A549 (cell line): ENCODE measurements around the gene FGGY. TPM values are rescaled to one million over a fixed set of nuclear protein-coding genes. Genes with fewer than 3 reads are reported as not detected.

Source experiments
- ATAC-seq, 2 experiments: fragments of 200-7000 bp in 1 of 2; fragments of >200 bp in 1 of 2; cut with Nextera tagmentation in 1 of 2; cut with Tn5 transposase in 1 of 2; 3 replicates each; pipeline versions ENCODE4 v1.8.0 to v1.9.1; 2018 to 2020; ENCODE audit warnings: mild to moderate bottlenecking in 1 of 2, moderate library complexity in 1 of 2
- CTCF ChIA-PET: fragments of 300-600 bp; sonication (Branson Sonifier 250); formaldehyde crosslinking; extraction: SDS; loops from one replicate; lab custom pipeline; 2021; ENCODE audit warnings: antibody characterized with exemption, inconsistent platforms; lab: Yijun Ruan, JAX
- POLR2A ChIA-PET: fragments of 350-600 bp; formaldehyde crosslinking; extraction: SDS; loops from one replicate; lab custom pipeline; 2021; ENCODE audit warnings: antibody characterized with exemption, inconsistent platforms; lab: Yijun Ruan, JAX
- DNase-seq, 2 experiments: peaks; one replicate each; pipeline versions ENCODE4 v3.0.0 to v3.0.0-alpha.2; 2011 to 2016; ENCODE audit warnings: low read depth in 1 of 2, low spot score in 1 of 2
- FAIRE-seq: peaks from 2 replicates; lab custom pipeline; 2011; peaks lifted over from hg19 to GRCh38; lab: Jason Lieb, UNC
- H3K27ac ChIP-seq, 2 experiments: fragments of >200 bp; sonication (Bioruptor Twin); formaldehyde crosslinking; 3 replicates each; pipeline ENCODE4 v1.5.1; 2016 to 2017
- H3K4me1 ChIP-seq: fragments of >200 bp; sonication (Bioruptor Twin); formaldehyde crosslinking; 3 replicates; pipeline ENCODE4 v1.6.1; 2016
- H3K4me2 ChIP-seq: fragments of >200 bp; sonication (Bioruptor Twin); formaldehyde crosslinking; 3 replicates; pipeline ENCODE4 v1.6.1; 2016
- H3K4me3 ChIP-seq: fragments of >200 bp; sonication (Bioruptor Twin); formaldehyde crosslinking; 3 replicates; pipeline ENCODE4 v1.5.1; 2016
- H3K9me3 ChIP-seq: fragments of >200 bp; sonication (Bioruptor Twin); formaldehyde crosslinking; 3 replicates; pipeline ENCODE4 v1.6.1; 2016
- BHLHE40 ChIP-seq: IDR thresholded peaks from 2 replicates; pipeline ENCODE4 v1.6.1; 2012; ENCODE audit warnings: low read depth, low read length, inconsistent platforms
- FOSL2 ChIP-seq, 2 experiments: fragments of 450-650 bp in 1 of 2; fragments of >200 bp in 1 of 2; sonication (Bioruptor Twin) in 1 of 2; formaldehyde crosslinking; IDR thresholded peaks; 2 replicates each; pipeline versions ENCODE4 v1.5.0 to v1.6.1; 2016 to 2020; ENCODE audit warnings: mild to moderate bottlenecking in 1 of 2, moderate library complexity in 1 of 2
- FOXS1 ChIP-seq: fragments of 250-450 bp; sonication (Bioruptor Pico); IDR thresholded peaks from 2 replicates; pipeline ENCODE4 v1.5.0; 2020; ENCODE audit warnings: mild to moderate bottlenecking, moderate library complexity
- HEYL ChIP-seq: fragments of 250-450 bp; sonication (Bioruptor Pico); IDR thresholded peaks from 2 replicates; pipeline ENCODE4 v1.8.0; 2021; ENCODE audit warnings: mild to moderate bottlenecking, moderate library complexity
- HOXA7 ChIP-seq: fragments of 250-450 bp; sonication (Bioruptor Pico); IDR thresholded peaks from 2 replicates; pipeline ENCODE4 v1.5.0; 2020; ENCODE audit warnings: mild to moderate bottlenecking, moderate library complexity
- HOXB5 ChIP-seq: fragments of 250-450 bp; sonication (Bioruptor Pico); IDR thresholded peaks from 2 replicates; pipeline ENCODE4 v1.5.0; 2020; ENCODE audit warnings: mild to moderate bottlenecking, moderate library complexity
- KDM1A ChIP-seq: fragments of 200-600 bp; sonication (generic); IDR thresholded peaks from 2 replicates; pipeline ENCODE4 v1.6.1; 2016; ENCODE audit warnings: low read depth, mild to moderate bottlenecking
- MAFK ChIP-seq: fragments of 450-650 bp; IDR thresholded peaks from 2 replicates; pipeline ENCODE4 v1.6.1; 2014; ENCODE audit not compliant: partially characterized antibody
- NPAS2 ChIP-seq: fragments of 250-450 bp; sonication (Bioruptor Pico); IDR thresholded peaks from 2 replicates; pipeline ENCODE4 v1.8.0; 2022; ENCODE audit warnings: mild to moderate bottlenecking, moderate library complexity, borderline replicate concordance
- NR3C1 ChIP-seq: fragments of >200 bp; sonication (Bioruptor Twin); formaldehyde crosslinking; IDR thresholded peaks from 3 replicates; pipeline ENCODE4 v1.6.1; 2017
- RAD21 ChIP-seq, 2 experiments: fragments of >200 bp in 1 of 2; sonication (Bioruptor Twin) in 1 of 2; formaldehyde crosslinking in 1 of 2; IDR thresholded peaks in 1 of 2; conservative IDR thresholded peaks in 1 of 2; 2 replicates in 1 of 2; 3 replicates in 1 of 2; pipeline ENCODE4 v1.6.1; 2012 to 2018; ENCODE audit warnings: inconsistent platforms in 1 of 2
- RFX5 ChIP-seq: fragments of 450-650 bp; IDR thresholded peaks from 2 replicates; pipeline ENCODE4 v1.7.1; 2014; ENCODE audit warnings: antibody characterized with exemption, mild to moderate bottlenecking, moderate library complexity
- SREBF2 ChIP-seq: fragments of 450-650 bp; IDR thresholded peaks from 2 replicates; pipeline ENCODE4 v1.6.1; 2014; ENCODE audit warnings: mild to moderate bottlenecking, moderate library complexity
- WGBS: methylation state at CpG from one replicate; pipeline ENCODE4 v1.1.6; 2017; ENCODE audit errors: missing lambda C conversion rate; 5-methylcytosine and 5-hydroxymethylcytosine counted together
- polyA plus RNA-seq, 4 experiments: library from polyadenylated mRNA; depleted of rRNA in 3 of 4; stranded (reverse); fragments of >200 nt; fragmentation: RNase III in 1 of 4; extraction: RNeasy Plus Mini Kit Qiagen cat#74134 plus additional on column Dnase treatment in 1 of 4; gene quantifications; 2 replicates in 3 of 4; 3 replicates in 1 of 4; pipeline ENCODE4 v1.2.3, GENCODE V29; 2011 to 2017
- TF ChIP-seq, protein P1 (sequence below): fragments of >200 bp; sonication (Bioruptor Twin); formaldehyde crosslinking; IDR thresholded peaks from 3 replicates; pipeline ENCODE4 v1.6.1; 2016
- TF ChIP-seq, protein P2 (sequence below): fragments of >200 bp; sonication (Bioruptor Twin); formaldehyde crosslinking; IDR thresholded peaks from 3 replicates; pipeline ENCODE4 v1.5.1; 2016
- TF ChIP-seq, protein P3 (sequence below): fragments of 450-650 bp; IDR thresholded peaks from 2 replicates; pipeline ENCODE4 v1.6.1; 2014; ENCODE audit warnings: antibody characterized with exemption
- TF ChIP-seq, protein P4 (sequence below): fragments of 250-450 bp; sonication (Bioruptor Pico); IDR thresholded peaks from 2 replicates; pipeline ENCODE4 v1.5.0; 2021; ENCODE audit warnings: mild to moderate bottlenecking, moderate library complexity, borderline replicate concordance
- TF ChIP-seq, protein P5 (sequence below): fragments of >200 bp; sonication (Bioruptor Twin); formaldehyde crosslinking; IDR thresholded peaks from 2 replicates; pipeline ENCODE4 v1.6.1; 2016

Gene FGGY
- polyA plus RNA-seq, 2 of the 4 experiments (the other 2 are of a cell fraction), result 2.9 to 4.8 TPM

DNA sequence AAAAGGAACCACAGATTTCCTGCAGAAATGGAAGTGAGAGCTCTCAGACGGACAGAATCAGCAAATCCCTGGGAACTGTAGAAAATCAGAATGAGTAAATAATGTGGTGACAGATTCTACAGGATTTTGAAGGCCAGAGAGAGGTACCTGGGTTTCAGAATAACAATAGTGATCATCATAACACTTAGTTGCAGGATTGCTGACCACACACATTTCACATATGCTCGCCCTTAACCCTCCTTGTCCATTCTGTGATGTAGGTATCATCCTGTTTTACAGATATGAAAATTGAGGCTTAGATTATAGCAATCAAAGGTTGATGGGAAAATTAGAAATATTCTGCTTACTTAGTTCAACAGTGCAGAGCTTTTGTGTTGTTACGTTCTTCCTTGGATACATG lies 419.9 kb downstream of the FGGY start:
- Histone ChIP-seq H3K9me3 (no peaks in the 10 kb centered on the region), H3K4me1 (no peaks in the 10 kb centered on the region), H3K4me3 (no peak overlapping the region), H3K4me2 (no peak overlapping the region), H3K27ac (no peak overlapping the region)
- TF ChIP-seq, protein P1, sequence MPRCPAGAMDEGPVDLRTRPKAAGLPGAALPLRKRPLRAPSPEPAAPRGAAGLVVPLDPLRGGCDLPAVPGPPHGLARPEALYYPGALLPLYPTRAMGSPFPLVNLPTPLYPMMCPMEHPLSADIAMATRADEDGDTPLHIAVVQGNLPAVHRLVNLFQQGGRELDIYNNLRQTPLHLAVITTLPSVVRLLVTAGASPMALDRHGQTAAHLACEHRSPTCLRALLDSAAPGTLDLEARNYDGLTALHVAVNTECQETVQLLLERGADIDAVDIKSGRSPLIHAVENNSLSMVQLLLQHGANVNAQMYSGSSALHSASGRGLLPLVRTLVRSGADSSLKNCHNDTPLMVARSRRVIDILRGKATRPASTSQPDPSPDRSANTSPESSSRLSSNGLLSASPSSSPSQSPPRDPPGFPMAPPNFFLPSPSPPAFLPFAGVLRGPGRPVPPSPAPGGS, result no peak
- TF ChIP-seq HEYL (no peak), MAFK (peak; percentile 31)
- CTCF ChIA-PET, result interaction anchor here (0.9 kb wide), 1 partner anchor 18 kb away, joined by 3 read pairs; no protein-coding TSS in a partner anchor
- ATAC-seq (no peak), DNase-seq (no peak), FAIRE-seq (no peak)
- WGBS, result 82% methylated on average over 3 of the region's 3 CpGs
- POLR2A ChIA-PET, result no interaction called here

DNA sequence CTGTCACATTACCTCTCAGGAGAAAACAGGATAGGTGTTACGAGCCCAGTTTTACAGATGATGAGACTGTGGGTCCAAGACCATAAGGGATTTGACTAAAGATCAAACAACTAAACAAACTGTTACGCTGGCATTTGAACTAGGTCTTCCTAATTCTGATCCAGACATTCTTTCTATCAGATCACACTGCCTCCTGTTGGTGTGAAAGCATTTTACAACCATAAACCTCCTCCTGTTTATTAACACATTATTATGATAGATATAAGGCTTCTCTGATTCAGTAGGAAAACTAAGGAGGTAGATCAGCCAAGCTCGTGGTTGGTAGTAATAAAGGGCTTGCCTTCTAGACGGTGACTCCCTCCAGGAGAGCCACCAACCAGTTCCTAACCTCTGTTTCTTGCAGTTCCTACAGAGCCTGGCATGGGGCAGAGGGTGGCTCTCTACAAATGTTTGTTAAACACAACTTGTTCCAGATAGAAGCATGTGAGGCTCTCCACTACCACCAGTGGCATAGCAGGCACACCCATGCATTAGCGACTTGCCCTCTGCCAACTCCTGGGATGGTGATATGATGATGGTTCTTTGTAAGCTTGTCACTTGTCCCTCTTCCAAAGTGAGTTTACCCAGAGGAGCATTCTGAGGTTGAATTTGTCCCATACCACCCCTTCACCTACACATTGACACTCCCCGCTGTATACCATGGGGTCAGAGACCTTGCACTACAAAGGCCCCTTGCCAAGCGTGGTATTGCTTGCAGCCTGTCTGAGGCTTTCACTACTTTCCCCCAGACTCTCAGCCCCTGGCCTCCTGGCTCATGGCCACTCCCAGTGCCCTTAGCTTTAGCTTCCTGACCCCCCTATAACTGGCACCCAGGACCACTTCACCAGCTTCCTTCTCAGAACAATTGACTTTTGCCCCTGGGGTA lies 421.4 kb downstream of the FGGY start:
- WGBS, result 78% methylated on average over 7 of the region's 7 CpGs
- Histone ChIP-seq H3K4me3 (no peak overlapping the region), H3K4me1 (no peaks in the 10 kb centered on the region), H3K9me3 (no peaks in the 10 kb centered on the region), H3K27ac (no peak overlapping the region), H3K4me2 (no peak overlapping the region)
- DNase-seq (no peak), FAIRE-seq (no peak), ATAC-seq (no peak)
- POLR2A ChIA-PET, result no interaction called here
- CTCF ChIA-PET, result interaction anchor here (0.8 to 2.6 kb wide), 3 partner anchors 19 to 41 kb away, joined by 3 to 17 read pairs (median 3); no protein-coding TSS in a partner anchor
- TF ChIP-seq HOXB5 (CRISPR knock-in tag) (no peak), FOXS1 (CRISPR knock-in tag) (no peak), RAD21 (conservative IDR thresholded peaks at IDR 0.05 in 1 of 2, IDR thresholded peaks at IDR 0.05 in 1 of 2) (peak in 1 of 2 experiments; percentile 25; a peak in 1 of 5 replicates)
- TF ChIP-seq, protein P2, sequence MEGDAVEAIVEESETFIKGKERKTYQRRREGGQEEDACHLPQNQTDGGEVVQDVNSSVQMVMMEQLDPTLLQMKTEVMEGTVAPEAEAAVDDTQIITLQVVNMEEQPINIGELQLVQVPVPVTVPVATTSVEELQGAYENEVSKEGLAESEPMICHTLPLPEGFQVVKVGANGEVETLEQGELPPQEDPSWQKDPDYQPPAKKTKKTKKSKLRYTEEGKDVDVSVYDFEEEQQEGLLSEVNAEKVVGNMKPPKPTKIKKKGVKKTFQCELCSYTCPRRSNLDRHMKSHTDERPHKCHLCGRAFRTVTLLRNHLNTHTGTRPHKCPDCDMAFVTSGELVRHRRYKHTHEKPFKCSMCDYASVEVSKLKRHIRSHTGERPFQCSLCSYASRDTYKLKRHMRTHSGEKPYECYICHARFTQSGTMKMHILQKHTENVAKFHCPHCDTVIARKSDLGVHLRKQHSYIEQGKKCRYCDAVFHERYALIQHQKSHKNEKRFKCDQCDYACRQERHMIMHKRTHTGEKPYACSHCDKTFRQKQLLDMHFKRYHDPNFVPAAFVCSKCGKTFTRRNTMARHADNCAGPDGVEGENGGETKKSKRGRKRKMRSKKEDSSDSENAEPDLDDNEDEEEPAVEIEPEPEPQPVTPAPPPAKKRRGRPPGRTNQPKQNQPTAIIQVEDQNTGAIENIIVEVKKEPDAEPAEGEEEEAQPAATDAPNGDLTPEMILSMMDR, result peak; percentile 13; the same call in 1 of the 3 replicates
- TF ChIP-seq, protein P3, sequence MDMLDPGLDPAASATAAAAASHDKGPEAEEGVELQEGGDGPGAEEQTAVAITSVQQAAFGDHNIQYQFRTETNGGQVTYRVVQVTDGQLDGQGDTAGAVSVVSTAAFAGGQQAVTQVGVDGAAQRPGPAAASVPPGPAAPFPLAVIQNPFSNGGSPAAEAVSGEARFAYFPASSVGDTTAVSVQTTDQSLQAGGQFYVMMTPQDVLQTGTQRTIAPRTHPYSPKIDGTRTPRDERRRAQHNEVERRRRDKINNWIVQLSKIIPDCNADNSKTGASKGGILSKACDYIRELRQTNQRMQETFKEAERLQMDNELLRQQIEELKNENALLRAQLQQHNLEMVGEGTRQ, result no peak

DNA sequence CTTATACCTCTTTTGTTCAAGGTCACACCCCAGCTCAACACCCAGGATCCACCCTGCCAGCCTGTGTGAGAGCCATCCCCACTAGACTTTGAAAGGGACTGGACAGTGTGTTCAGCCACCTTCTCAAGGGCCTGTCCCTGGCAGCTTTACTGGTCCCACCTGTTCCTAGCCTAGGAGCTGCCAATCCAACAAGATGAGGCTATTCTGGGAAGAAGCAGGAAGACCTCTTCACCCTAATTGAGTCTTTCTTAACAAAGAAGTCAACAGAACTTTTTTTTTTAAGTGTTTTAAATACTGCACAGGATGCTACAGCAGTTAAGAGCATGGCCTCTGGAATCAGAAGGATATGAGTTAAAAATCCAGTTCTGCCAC lies 422.1 kb downstream of the FGGY start:
- no peak for DNase-seq
- ATAC-seq, result no peak
- Histone ChIP-seq H3K27ac (no peak overlapping the region), H3K4me3 (no peak overlapping the region), H3K9me3 (no peaks in the 10 kb centered on the region), H3K4me1 (no peaks in the 10 kb centered on the region), H3K4me2 (no peak overlapping the region)
- no peak for FAIRE-seq
- TF ChIP-seq NR3C1 (no peak), BHLHE40 (no peak), SREBF2 (no peak), HEYL (no peak), FOSL2 (IDR thresholded peaks at IDR 0.05) (no peak), FOSL2 (CRISPR knock-in tag; IDR thresholded peaks at IDR 0.05) (no peak), HOXA7 (no peak), KDM1A (no peak), RFX5 (no peak), RAD21 (conservative IDR thresholded peaks at IDR 0.05 in 1 of 2, IDR thresholded peaks at IDR 0.05 in 1 of 2) (no peak), NPAS2 (CRISPR knock-in tag) (no peak)
- TF ChIP-seq, protein P4, sequence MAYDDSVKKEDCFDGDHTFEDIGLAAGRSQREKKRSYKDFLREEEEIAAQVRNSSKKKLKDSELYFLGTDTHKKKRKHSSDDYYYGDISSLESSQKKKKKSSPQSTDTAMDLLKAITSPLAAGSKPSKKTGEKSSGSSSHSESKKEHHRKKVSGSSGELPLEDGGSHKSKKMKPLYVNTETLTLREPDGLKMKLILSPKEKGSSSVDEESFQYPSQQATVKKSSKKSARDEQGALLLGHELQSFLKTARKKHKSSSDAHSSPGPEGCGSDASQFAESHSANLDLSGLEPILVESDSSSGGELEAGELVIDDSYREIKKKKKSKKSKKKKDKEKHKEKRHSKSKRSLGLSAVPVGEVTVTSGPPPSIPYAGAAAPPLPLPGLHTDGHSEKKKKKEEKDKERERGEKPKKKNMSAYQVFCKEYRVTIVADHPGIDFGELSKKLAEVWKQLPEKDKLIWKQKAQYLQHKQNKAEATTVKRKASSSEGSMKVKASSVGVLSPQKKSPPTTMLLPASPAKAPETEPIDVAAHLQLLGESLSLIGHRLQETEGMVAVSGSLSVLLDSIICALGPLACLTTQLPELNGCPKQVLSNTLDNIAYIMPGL (CRISPR knock-in tag), result no peak
- TF ChIP-seq, protein P5, sequence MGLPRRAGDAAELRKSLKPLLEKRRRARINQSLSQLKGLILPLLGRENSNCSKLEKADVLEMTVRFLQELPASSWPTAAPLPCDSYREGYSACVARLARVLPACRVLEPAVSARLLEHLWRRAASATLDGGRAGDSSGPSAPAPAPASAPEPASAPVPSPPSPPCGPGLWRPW, result no peak
- ChIA-PET CTCF (interaction anchor here (0.6 to 2.6 kb wide), 3 partner anchors 20 to 698 kb away, joined by 3 to 17 read pairs (median 4); no protein-coding TSS in a partner anchor), POLR2A (no interaction called here)
